SH-SY5Y (cell line): ENCODE measurements around the gene TDP1.

Experiments
- GATA2 ChIP-seq: IDR thresholded peaks from 2 replicates; pipeline ENCODE4 v1.6.1; 2011; ENCODE audit warnings: mild to moderate bottlenecking, low read depth, low read length
- GATA3 ChIP-seq: IDR thresholded peaks from 2 replicates; pipeline ENCODE4 v1.6.1; 2011; ENCODE audit warnings: low read depth, mild to moderate bottlenecking, low read length, moderate library complexity

DNA sequence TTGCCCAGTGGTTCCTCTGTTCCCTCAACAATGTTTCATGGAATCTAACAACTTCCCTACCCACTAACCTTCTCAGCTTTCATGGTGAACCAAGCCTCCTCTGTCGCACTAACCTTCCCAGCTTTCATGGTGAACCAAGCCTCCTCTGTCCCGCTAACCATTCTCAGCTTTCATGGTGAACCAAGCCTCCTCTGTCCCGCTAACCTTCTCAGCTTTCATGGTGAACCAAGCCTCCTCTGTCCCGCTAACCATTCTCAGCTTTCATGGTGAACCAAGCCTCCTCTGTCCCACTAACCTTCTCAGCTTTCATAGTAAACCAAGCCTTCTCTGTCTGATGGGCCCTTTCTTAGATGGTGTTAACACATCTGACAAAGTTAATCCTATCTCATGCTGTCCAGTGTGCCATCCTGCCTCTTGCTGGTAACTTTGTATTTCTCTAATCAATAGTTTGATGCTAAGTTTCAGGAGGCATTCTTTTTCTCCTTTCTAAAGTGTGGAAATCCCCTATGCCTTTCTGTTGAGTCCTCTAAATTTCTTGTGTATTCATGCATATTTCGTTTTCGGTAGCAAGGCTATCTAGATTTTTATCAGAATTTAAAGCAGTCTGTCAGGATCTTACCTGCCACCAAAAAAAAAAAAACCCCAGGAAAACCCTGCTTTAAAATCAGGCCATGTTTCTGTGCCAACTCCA is 79.3 kb downstream of the TDP1 start:
- TF ChIP-seq GATA2 (no peak), GATA3 (no peak)
